Activated T-helper 1 cell treated with Interleukin-2 at 50 U/mL for 16 hours (primary cell): Measurements from ENCODE around the gene NFKBIZ.

Experiments used
- DNase-seq: peaks from one replicate; pipeline ENCODE4 v3.0.0-alpha.2; 2020; ENCODE audit warnings: low read depth

The NFKBIZ gene, protein sequence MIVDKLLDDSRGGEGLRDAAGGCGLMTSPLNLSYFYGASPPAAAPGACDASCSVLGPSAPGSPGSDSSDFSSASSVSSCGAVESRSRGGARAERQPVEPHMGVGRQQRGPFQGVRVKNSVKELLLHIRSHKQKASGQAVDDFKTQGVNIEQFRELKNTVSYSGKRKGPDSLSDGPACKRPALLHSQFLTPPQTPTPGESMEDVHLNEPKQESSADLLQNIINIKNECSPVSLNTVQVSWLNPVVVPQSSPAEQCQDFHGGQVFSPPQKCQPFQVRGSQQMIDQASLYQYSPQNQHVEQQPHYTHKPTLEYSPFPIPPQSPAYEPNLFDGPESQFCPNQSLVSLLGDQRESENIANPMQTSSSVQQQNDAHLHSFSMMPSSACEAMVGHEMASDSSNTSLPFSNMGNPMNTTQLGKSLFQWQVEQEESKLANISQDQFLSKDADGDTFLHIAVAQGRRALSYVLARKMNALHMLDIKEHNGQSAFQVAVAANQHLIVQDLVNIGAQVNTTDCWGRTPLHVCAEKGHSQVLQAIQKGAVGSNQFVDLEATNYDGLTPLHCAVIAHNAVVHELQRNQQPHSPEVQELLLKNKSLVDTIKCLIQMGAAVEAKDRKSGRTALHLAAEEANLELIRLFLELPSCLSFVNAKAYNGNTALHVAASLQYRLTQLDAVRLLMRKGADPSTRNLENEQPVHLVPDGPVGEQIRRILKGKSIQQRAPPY

DNA sequence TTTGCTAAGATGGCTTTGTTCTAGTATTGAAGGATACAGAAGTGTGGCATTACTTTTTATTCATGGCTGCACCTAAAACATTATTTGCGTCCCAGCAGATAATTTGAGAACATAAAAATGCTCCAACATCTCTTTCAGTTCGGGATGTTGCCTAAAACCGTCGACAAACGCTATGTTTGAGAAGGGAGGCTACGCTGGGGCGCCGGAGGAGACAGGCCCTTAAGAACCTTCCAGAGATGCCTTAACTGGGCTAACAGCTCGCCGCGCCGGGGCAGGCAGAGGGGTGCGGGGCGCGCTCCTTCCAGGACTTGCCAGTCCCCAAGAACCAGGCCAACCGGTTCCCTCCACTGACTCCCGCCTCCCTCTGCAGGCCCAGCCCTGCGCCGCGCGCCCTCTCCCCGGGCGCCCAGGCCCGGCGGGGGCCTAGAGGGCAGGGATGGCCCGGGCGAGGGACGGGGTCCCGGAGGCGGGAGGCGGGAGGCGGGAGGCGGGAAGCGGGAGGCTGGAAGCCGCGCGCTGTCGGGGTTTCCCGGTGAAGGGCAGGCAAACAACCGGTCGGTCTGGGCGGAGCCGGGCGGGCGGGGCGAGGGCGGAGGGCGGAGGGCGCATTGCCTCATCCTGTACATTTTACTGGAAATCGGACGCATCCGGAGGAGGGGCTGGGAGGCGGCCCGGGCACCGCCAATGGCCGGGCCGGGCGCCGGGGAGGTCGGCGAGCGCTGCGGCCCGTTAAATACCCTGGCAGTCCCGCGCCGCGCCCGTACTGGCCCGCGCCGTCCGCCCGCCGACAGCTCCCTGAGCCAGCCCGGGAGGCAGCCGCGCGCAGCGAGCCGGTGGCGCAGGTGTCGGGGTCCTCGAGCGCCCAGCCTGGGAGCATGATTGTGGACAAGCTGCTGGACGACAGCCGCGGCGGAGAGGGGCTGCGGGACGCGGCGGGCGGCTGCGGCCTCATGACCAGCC lies at the start of gene NFKBIZ:
NFKBIZ (plus strand) TSS at position 761 of the 960 bp plus-strand sequence; CDS start at position 876, 115 bp downstream.
- peak; percentile 87 for DNase-seq

- DNase-seq = no peak
Measured at GRCh38 chr3:101801174-101801573, 48.1 kb upstream of the NFKBIZ start.

GRCh38 chr3:101802179-101802578 lies 47.1 kb upstream of the NFKBIZ start:
- no peak for DNase-seq

GRCh38 chr3:101803173-101803782 lies 46.0 kb upstream of the NFKBIZ start:
- no peak for DNase-seq

DNA sequence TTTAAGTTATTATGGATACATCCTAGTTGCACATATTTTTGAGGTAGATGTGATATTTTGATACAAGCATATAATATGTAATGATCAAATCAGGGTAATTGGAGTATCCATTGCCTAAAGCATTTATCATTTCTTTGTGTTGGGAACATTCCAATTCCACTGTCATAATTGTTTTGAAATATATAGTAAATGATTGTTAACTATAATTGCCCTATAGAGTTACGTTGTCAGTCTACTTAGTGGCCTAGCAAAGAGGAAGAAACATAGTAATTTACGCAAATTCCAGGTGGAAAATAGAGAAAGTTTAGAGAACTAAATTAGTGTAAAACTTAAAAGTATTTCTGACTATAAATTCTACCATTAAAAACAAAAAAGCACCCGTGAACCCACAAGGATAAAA lies 45.4 kb upstream of the NFKBIZ start:
- no peak for DNase-seq

GRCh38 chr3:101806491-101806890 lies 42.8 kb upstream of the NFKBIZ start:
- DNase-seq = no peak

DNA sequence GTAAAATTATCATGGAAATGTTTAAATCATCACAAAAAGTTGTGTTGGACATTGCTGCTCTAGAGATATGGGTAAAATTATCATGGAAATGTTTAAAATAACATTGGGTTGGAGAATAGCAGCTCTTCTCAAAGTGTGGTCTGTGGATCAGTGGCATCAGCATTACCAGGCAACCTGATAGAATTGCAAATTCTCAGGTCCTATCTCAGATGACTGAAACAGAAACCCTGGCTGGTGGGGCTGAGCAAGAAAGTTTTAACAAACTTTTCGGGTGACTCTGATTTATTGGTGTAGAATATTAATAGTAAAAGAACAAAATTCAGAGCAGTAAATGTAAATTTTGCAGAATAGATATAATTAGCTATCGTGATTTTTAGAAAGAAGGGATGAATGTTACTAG lies 41.4 kb upstream of the NFKBIZ start:
- DNase-seq = no peak

GRCh38 chr3:101809178-101810021 lies 39.9 kb upstream of the NFKBIZ start:
- no peak for DNase-seq

GRCh38 chr3:101810022-101810418 lies 39.3 kb upstream of the NFKBIZ start:
- no peak for DNase-seq

GRCh38 chr3:101811875-101812274 lies 37.4 kb upstream of the NFKBIZ start:
- DNase-seq = no peak

DNA sequence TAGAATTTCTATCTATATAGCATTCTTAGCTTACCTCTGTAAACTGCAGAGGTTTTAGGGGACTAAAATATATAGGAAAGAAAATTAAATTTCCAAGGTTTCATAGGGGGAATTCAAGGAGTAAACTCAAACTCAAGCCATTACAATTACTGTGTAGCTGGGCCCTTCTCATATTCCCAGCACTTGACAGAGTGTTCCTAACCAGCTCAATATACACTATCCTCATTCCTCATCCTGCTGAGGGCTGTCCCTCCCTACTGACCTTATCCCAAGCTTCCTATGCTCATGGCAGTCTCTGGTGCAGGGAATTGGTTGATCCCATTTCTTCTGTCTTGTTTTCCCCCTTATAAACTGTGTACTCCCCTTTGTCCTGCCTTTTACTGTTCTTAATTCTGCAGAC lies 36.4 kb upstream of the NFKBIZ start:
- DNase-seq = no peak

DNA sequence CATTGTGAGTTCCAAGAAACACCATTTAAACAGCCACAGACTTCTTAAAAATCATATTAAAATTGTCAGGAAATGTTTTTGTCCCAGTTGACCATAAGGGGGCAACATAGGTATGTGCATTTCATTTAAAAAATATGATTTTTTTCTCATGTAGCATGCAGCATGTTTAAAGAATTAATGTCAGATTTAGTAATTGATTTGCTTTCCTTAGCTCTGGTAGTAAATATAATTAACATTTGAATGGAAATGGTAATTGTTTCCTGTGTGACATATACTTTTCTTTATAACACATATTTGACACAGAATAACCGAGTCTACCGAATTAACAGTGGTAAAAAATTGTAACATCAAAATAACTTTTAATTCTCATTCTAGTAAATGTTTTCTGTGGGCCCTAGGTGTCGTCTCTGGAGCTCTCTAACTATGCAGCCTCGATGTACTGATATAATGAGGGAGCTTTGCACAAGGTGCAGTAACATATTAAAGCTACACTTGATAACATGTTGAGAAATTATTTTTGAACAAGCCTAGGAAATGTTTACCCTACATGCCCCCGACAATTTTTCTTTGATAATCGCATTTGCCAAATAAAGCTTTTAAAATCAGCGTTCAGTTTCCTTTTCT lies 35.4 kb upstream of the NFKBIZ start:
- no peak for DNase-seq

GRCh38 chr3:101814835-101815234 lies 34.5 kb upstream of the NFKBIZ start:
- DNase-seq = no peak

DNA sequence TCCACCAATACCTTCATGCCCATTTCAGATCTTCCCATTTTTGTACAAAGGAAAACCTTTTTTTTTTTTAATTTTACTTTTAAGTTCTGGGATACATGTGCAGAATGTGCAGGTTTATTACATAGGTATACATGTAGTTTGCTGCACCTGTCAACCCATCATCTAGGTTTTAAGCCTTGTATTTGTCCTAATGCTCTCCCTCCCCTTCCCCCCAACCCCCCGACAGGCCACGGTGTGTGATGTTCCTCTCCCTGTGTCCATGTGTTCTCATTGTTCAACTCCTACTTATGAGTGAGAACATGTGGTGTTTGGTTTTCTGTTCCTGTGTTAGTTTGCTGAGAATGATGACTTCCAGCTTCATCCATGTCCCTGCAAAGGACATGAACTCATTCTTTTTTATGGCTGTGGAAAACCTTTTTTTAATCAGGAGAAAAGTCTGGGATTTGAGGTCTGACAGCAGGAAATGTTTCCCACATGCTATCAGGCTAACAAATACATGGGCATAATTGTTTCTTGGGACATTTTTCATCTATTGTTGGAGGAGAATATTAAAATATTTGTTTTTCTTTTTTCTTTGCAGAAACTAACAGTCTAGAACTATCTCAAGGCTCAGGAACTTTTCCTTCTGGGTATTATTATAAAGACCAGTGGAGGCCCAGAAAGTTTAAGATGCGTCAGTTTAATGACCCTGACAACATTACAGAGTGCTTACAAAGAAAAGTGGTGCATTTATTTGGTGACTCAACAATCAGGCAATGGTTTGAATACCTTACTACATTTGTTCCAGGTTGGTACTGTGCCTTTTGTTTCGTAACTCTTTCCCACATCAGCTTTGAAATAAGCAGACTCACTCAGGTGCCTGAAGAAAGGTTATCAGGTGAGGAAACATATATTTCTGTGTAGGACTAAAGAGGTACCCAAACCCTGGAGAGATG lies 32.8 kb upstream of the NFKBIZ start:
- DNase-seq = no peak

- DNase-seq = no peak
Measured at GRCh38 chr3:101817992-101818391, 31.3 kb upstream of the NFKBIZ start.

DNA sequence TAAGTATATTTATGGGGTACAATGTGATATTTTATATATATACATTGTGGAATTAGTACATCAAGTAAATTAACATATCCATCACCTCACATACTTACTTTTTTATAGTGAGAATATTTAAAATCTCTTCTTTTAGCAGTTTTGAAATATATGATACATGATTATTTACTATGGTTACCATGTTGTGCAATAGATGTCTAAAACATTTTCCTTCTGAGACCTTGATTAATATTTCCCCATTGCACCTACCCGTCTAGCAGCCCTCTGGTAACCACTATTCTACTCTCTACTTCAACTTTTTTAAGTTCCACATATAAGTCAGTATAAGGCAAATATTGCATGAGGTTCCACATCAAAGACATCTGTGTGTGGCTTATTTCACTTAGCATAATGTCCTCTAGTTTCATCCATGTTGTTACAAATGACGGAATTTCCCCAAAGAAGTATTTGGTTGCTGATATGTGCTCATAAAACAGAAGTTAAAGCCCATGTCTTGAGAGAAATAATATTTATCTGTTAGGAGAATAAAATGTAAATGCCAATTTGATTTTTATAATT lies 29.6 kb upstream of the NFKBIZ start:
- no peak for DNase-seq

DNA sequence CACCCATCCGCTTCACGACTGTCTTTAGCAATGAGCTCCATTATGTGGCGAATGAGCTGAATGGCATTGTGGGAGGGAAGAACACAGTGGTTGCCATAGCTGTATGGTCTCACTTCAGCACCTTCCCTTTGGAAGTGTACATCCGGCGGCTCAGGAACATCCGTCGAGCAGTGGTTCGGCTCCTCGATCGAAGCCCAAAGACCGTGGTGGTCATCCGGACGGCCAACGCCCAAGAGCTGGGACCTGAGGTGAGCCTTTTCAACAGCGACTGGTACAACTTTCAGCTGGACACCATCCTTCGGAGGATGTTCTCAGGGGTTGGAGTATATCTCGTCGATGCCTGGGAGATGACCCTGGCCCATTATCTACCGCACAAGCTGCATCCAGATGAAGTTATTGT lies 27.8 kb upstream of the NFKBIZ start:
- DNase-seq = no peak

GRCh38 chr3:101823525-101823924 lies 25.8 kb upstream of the NFKBIZ start:
- no peak for DNase-seq

- no peak for DNase-seq
Measured at GRCh38 chr3:101824702-101825101, 24.6 kb upstream of the NFKBIZ start.
